ES-I3 (cell line): ENCODE results near the gene RAB3GAP2.
"Not testable (repeated sequence)": the region's sequence is repeated elsewhere in the genome, so short reads cannot be mapped to it uniquely, and the experiment has no call there.

Experiments
- H3K36me3 ChIP-seq: 2 replicates; pipeline ENCODE4 v1.6.1; 2013; ENCODE audit warnings: mild to moderate bottlenecking, low read length, control low read depth, moderate library complexity; ENCODE audit not compliant: insufficient read depth
- H3K4me1 ChIP-seq: 2 replicates; pipeline ENCODE4 v1.6.1; 2013; ENCODE audit warnings: mild to moderate bottlenecking, control low read depth, low read length; ENCODE audit not compliant: insufficient read depth
- H3K9ac ChIP-seq: 2 replicates; pipeline ENCODE4 v1.6.1; 2013; ENCODE audit warnings: low read depth, mild to moderate bottlenecking, low read length, moderate library complexity
- H3K9me3 ChIP-seq: 2 replicates; pipeline ENCODE4 v1.6.1; 2013; ENCODE audit warnings: mild to moderate bottlenecking, low read length, moderate library complexity; ENCODE audit not compliant: control insufficient read depth, insufficient read depth

RAB3GAP2 gene

DNA sequence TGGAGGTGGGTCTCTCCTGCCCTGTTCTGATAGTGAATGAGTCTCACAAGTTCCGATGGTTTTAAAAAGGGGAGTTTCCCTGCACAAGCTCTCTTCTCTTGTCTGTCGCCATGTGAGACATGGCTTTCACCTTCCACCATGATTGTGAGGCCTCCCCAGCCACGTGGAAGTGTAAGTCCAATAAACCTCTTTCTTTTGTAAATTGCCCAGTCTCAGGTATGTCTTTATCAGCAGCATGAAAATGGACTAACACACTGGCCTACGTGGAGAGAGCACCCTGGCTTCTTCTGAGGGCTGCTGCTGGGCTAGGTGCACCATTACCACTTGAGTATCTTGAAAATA, 51.6 kb downstream of the RAB3GAP2 start:
- not testable (repeated sequence) for H3K9ac ChIP-seq, H3K4me1 ChIP-seq, H3K9me3 ChIP-seq

DNA sequence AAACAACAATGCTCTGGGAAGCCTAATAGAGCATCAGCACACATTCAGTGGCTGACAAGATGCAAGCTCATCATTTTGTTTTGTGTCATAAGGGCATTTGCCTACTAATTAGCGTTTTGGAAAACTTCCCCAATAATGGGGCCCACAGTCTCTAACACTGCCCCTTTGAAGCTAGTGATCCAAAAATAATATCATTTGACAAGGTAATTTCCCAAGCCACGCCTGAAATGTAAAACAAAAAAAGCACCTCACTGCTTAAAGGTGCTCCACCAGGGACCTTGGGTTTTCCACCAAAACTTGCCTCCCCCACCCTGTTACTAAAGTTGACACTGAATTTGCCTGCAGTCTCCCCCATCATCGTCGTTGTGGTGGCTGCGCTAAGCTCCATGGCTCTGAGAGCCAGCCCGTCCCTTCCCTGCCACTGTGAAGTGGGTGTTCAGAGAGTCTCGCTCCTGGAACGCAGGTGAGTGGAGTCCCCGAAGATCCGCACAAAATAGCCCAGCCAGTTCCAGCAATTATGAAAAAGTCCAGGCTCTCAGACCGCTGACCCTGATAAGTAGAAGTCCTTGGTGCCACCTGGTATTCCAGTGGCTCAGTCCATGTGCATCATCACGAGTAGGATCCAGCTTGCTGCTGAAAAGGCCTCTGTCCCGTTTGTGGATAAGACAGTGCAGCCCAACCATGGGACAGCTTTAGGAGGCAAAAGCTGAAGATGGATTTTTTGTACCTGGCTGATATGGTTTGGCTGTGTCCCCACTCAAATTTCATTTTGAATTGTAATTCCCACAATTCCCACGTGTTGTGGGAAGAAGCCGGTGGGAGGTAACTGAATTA, 52.2 kb downstream of the RAB3GAP2 start:
- no peak overlapping the region for H3K9ac ChIP-seq
- H3K9me3 ChIP-seq, result no peaks in the 10 kb centered on the region
- peaks cover under 1% of the 10 kb centered on the region; the same call in 1 of the 2 replicates for H3K4me1 ChIP-seq
- H3K36me3 ChIP-seq, result no peaks in the 10 kb centered on the region

More for the DNA sequence above, 51.6 kb downstream of the RAB3GAP2 start:
- not testable (repeated sequence) for H3K36me3 ChIP-seq

DNA sequence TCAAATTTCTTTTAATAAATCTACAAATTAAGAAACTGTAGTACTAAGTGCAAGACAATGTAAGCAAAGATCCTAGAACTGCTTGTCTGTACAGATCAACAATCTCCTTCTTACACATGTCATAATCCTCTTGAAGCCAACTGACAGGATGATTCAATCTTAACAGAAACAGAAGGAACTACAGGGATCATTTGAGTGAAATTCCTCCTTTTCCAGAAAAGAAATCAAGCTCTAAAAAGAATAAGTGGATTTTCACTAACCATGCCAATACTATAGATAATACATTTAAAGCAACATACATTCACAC, 53.2 kb downstream of the RAB3GAP2 start:
- H3K4me1 ChIP-seq, result no peaks in the 10 kb centered on the region
- H3K36me3 ChIP-seq, result no peaks in the 10 kb centered on the region
- no peak overlapping the region for H3K9ac ChIP-seq
- no peaks in the 10 kb centered on the region for H3K9me3 ChIP-seq

DNA sequence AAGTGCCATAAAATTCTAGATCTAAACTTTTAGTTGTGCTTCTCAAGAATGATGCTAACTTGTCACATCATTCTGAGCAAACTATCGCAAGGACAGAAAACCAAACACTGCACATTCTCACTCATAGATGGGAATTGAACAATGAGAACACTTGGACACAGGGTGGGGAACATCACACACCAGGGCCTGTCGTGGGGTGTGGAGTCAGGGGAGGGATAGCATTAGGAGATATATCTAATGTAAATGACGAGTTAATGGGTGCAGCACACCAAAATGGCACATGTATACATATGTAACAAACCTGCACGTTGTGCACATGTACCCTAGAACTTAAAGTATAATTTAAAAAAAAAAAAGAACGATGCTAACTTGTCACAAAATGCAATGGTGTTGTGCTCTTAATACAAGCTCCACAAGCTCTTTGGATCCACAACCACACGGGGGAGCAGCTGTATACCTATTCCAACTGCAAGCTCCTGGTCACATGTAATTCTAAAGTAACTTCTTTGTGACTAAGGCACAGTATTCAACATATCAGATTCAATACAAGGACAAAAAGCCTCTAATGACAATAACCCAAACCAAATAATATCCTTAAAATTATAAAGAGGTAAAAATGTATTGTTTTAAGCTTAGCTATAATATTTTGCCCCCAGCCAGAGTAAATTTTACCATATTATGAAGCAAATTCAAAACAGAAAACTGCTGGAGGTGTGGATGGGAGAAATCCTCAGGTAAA, 53.7 kb downstream of the RAB3GAP2 start:
- not testable (repeated sequence) for H3K9ac ChIP-seq, H3K4me1 ChIP-seq, H3K36me3 ChIP-seq, H3K9me3 ChIP-seq

DNA sequence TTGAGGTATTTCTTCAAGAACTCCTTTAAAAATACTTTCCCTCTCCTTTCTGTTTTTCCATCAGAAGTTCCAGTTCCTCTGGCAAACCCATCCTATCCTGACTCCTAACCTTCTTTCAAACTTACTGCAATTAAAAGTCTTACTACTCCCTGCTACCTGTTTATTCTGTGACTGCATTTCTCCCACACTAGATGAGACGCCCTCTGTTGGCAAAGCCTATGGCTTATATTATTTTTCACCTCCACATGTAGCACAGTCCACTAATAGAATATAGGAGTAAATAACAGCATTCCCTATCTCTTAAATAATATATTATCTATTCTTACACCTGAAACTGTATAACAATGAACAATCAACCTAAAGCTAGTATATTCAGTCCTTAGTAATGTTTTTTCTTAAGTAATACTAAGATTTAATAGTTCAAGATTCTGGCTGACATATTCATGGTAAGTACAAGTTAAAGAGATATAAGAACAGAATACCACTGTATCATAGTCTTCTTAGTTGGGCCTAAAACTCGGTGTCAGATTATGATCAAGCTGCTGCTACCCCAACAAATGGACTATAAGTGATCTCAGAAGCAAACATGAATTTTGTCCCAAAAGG, 54.8 kb downstream of the RAB3GAP2 start:
- Histone ChIP-seq H3K9me3 (no peaks in the 10 kb centered on the region), H3K4me1 (no peaks in the 10 kb centered on the region), H3K36me3 (no peaks in the 10 kb centered on the region), H3K9ac (no peak overlapping the region)

DNA sequence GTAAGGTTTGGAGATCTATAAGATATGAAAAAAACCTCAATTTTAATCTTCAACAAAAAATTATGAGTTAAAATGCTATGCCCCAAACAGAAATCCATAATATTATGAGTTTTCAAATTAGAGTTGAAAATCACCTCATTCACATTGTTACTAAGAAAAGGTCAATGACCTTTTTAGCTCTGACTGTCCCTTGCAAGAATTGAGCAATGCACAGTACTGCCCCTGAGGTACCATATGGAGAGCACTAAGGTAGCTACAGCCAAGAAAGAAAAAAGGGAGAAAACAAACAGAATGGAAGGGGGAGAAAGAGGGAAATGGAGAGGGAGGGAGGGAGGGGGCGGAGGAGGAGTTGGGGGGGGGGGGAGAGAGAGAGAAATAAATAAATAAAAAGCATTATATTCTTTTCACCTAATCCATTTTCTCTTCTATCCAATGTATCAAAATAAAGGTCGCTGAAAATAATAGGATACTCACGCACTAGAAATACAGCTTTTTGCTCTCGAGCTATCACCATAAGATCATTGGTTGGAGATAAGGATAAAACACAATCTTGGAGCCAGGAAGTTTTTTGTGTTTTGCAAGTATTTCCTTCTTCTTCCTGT, 58.8 kb downstream of the RAB3GAP2 start:
- H3K9ac ChIP-seq, result no peak overlapping the region
- peaks cover 10% of the 10 kb centered on the region; the same call in 1 of the 2 replicates for H3K36me3 ChIP-seq
- H3K9me3 ChIP-seq, result no peaks in the 10 kb centered on the region
- H3K4me1 ChIP-seq, result no peaks in the 10 kb centered on the region

DNA sequence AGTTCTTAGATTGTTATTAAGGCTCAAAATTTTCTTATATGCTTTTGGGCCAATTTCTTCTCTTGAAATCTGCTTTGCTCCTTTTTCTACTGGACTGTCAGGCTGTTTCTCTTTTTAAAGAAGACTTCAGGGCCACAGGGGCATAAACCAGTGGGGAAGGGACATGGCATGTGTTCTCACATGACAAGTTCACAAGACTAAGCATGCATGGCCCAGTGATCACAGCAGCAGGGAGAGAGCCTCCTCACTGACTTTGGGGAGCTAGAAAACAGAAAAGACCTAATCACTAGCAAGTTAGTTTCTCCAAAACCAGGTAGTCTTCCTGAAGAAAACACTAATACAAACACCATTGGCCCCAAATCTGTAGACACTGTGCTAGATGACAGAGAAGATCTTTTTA, 64.8 kb downstream of the RAB3GAP2 start:
- H3K9me3 ChIP-seq, result no peaks in the 10 kb centered on the region
- no peak overlapping the region for H3K9ac ChIP-seq
- H3K36me3 ChIP-seq, result peaks cover 15% of the 10 kb centered on the region
- no peaks in the 10 kb centered on the region for H3K4me1 ChIP-seq

DNA sequence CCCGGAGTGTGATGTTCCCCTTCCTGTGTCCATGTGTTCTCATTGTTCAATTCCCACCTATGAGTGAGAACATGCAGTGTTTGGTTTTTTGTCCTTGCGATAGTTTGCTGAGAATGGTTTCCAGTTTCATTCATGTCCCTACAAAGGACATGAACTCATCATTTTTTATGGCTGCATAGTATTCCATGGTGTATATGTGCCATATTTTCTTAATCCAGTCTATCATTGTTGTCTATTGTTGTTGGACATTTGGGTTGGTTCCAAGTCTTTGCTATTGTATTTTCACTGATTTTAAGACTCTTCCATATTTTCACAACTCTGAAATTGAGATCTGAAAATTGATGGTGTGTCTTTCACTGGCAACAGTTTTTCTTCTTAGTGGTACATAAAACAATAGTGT, 67.5 kb downstream of the RAB3GAP2 start:
- not testable (repeated sequence) for H3K9ac ChIP-seq, H3K36me3 ChIP-seq, H3K4me1 ChIP-seq, H3K9me3 ChIP-seq

DNA sequence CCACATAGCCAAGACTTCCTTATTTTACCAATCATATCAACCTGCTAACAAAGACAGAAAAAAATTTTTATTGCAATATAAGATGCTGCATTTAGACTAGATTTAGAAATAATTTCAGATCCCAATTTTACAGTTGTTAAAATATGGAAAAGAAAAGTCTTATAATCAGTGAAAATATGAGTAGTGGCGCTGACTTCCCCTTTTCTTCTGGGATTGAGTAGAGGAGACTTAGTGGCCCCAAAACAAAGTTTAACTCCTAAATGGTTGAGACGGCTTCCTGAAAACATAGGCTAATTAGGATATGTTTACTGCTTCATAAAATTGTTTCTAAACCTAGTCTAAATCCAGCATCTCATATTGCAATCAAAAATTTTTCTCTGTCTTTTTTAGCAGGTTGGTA, 68.4 kb downstream of the RAB3GAP2 start:
- peaks cover 9% of the 10 kb centered on the region for H3K36me3 ChIP-seq
- H3K4me1 ChIP-seq, result no peaks in the 10 kb centered on the region
- H3K9ac ChIP-seq, result no peak overlapping the region
- H3K9me3 ChIP-seq, result no peaks in the 10 kb centered on the region

DNA sequence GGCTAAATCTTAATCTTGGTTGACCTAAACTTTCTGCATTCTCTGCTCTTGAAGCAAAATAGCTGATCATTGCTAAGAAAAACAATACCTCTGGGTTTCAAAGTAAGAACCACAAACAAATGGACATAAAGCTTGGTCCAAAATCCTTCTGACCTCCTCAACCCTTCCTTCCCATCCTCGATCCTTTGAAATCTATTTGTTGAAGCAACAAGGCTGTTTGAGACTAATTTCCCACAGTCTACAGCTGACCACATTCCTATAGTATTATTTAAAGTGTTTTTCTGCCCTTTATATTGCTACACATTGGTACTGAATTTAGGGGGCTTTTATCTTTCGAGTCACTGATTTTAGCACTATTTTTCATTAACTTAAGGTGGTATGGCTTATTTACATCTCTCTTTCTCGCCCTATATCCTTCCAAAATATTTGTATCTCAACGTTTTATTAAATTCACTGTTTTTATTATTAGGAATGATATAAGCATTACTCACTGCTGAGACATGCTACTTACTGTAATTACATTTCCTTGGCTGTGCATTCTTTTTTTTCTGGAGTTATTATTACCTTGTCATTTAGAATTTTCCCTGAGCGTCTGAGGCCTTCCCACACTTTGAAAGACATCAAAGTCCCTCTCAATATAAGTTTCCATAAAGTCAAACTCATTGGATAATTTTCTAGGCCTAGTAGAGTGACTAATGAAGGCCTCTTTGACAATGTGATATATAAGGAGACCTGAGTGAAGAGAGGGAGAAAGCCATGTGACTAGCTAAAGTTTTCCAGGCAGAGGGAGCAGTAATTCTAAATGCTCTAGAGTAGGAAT, 73.9 kb downstream of the RAB3GAP2 start:
- Histone ChIP-seq H3K36me3 (peaks cover 9% of the 10 kb centered on the region), H3K9ac (no peak overlapping the region), H3K9me3 (no peaks in the 10 kb centered on the region), H3K4me1 (no peaks in the 10 kb centered on the region)

DNA sequence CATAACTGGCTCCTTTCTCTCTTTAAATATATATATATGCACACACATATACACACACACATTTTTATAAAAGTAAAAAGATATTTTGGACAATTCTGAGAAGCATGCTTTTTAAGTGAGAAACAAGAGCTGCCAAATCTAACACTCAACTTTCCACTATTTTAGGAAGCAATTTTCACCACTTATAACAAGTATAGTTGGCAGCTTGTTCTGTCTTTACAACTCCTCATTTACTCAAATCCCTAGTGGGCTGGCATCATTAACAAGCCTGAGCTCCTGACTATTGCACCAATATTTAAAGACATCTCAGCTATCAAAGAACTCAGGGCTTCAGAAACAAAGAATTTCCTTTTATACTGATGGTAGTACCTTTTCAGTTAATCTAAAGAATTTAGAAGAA, 76.6 kb downstream of the RAB3GAP2 start:
- Histone ChIP-seq H3K4me1 (no peaks in the 10 kb centered on the region), H3K9me3 (no peaks in the 10 kb centered on the region), H3K36me3 (peaks cover 13% of the 10 kb centered on the region), H3K9ac (no peak overlapping the region)

DNA sequence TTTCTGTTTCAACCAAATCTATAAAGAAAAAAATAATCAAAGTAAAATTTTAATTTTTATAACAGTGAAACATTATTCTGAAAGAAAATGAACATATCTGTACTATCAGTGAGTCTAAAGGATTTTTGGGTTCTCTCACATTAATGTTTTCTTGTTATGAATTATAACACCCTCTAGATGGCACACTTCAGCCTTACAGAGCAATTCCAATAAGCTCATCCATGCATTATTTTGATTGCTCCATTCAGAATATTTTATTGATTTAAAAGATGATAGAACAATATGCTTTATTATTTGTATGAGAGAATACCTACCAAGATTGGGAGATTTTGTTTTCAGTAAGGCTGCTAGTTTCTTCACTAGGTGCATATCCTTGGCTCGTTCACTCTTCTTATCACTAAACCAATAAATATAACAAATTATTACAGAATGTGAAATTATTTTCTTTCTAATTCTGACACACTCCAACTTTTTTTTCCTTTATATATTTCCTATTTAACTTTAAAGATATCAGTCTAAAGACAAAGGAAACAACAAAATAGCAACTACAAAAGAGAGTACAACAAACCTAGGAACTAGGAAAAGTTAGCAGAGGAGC, 82.4 kb downstream of the RAB3GAP2 start:
- Histone ChIP-seq H3K9ac (no peak overlapping the region), H3K4me1 (no peaks in the 10 kb centered on the region), H3K36me3 (peaks cover 20% of the 10 kb centered on the region), H3K9me3 (no peaks in the 10 kb centered on the region)

DNA sequence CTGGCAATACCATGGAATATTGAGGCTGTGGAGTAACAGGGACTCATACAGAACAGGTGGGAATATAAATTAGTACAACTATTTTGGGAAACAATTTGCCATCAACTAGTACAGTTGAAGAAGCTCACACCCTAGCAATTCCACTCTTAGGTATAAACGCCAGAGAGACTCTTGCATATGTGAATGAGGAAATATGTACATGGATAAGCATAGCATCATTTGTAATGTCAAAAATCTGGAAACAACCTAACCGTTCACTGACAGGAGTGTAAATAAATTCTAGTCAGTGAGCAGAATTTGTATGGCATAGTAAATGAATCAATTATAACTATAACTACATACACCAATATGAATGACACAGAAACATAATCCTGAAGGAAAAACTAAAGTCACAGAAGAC, 83.7 kb downstream of the RAB3GAP2 start:
- Histone ChIP-seq H3K9ac (no peak overlapping the region), H3K36me3 (peaks cover 15% of the 10 kb centered on the region), H3K9me3 (no peaks in the 10 kb centered on the region), H3K4me1 (no peaks in the 10 kb centered on the region)

DNA sequence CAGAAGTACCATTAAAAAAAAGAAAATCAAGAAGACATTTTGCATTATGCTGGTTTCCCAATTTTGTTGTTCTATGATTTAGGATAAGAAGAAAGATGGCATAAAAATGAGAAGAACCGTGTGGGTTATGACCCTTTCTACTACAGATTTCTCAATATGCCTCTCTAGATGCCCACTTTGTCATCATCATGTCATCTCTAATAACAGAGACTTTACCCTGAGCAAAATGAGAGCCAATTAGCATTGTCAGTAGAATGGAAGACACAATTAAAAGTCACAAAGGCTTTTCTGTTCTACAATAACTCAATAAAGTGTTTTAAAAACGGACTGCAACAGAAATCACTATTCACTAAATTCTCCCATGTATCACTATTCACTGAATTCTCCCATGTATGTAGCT, 85.5 kb downstream of the RAB3GAP2 start:
- Histone ChIP-seq H3K9ac (no peak overlapping the region), H3K9me3 (no peaks in the 10 kb centered on the region), H3K36me3 (peaks cover 11% of the 10 kb centered on the region), H3K4me1 (no peaks in the 10 kb centered on the region)
